ENCODE data around the gene EXOC6.

The EXOC6 gene

GRCh38 chr10:93030409-93030808 is 182.1 kb downstream of the EXOC6 start:
- no peak for DNase-seq

- DNase-seq: no peak
These were observed 183.9 kb downstream of the EXOC6 start for GRCh38 chr10:93032105-93032808.

- no peak for DNase-seq
These were observed 184.5 kb downstream of the EXOC6 start for GRCh38 chr10:93032809-93033137.

GRCh38 chr10:93034426-93034825 is 186.1 kb downstream of the EXOC6 start:
- no peak for DNase-seq

- DNase-seq: no peak
These were observed 190.8 kb downstream of the EXOC6 start for GRCh38 chr10:93039110-93039509.

GRCh38 chr10:93039721-93040120 is 191.4 kb downstream of the EXOC6 start:
- no peak for DNase-seq

GRCh38 chr10:93054486-93054885 is 206.2 kb downstream of the EXOC6 start:
- no peak for DNase-seq

GRCh38 chr10:93058139-93058538 is 209.8 kb downstream of the EXOC6 start:
- DNase-seq: no peak

GRCh38 chr10:93059975-93060886 is 211.9 kb downstream of the EXOC6 start, which contains the start of gene CYP26C1:
Gene CYP26C1, plus strand, starts transcription at chr10:93060798. Its CDS starts 466 bp downstream, at chr10:93061264.
- DNase-seq: no peak

GRCh38 chr10:93060887-93061593 is 212.7 kb downstream of the EXOC6 start:
- DNase-seq: no peak

- no peak for DNase-seq
These were observed 213.5 kb downstream of the EXOC6 start for GRCh38 chr10:93061594-93062513.

- peak; percentile 25 for DNase-seq
These were observed 214.3 kb downstream of the EXOC6 start for GRCh38 chr10:93062514-93063143.

- no peak for DNase-seq
These were observed 215.0 kb downstream of the EXOC6 start for GRCh38 chr10:93063144-93063976.

GRCh38 chr10:93063977-93064660 is 215.8 kb downstream of the EXOC6 start:
- DNase-seq: no peak

- DNase-seq: no peak
These were observed 216.7 kb downstream of the EXOC6 start for GRCh38 chr10:93064874-93065660.

GRCh38 chr10:93065675-93066543 is 217.6 kb downstream of the EXOC6 start:
- DNase-seq: no peak

GRCh38 chr10:93066544-93066913 is 218.2 kb downstream of the EXOC6 start:
- DNase-seq: no peak
